Heart left ventricle (tissue), 13 donors: Measurements from ENCODE around the gene SGO2.

Source experiments
- POLR2A ChIP-seq, 2 donors: fragments of 450-650 bp; IDR thresholded peaks; one replicate each; pipeline ENCODE4 v1.6.1; 2017; ENCODE audit warnings: antibody characterized with exemption in 2 of 2, mild to moderate bottlenecking in 2 of 2, moderate library complexity in 2 of 2
- TF ChIP-seq, protein P1 (sequence below), 12 donors: fragments of 200-600 bp; sonication (generic) in 4 of 12; IDR thresholded peaks; one replicate each; pipeline versions ENCODE4 v1.5.0 to v1.8.0; 2018 to 2022; ENCODE audit warnings: antibody characterized with exemption in 12 of 12, mild to moderate bottlenecking in 5 of 12
- donor health status: ischemic (EF 13 %, LVEDD 7.1; RV severe dilation, severe dysfunction).
- donor health status: DM: no; HTN: yes; CAD: no.
- donor health status: DM: no; HTN: no; CAD: no.
- donor health status: ischemic (EF 25% LVEDD 6.9; RV normal size, moderate dysfunction).
- donor health status: ischemic (EF 25% LVEDD 5.7; RV mildly dilated, moderate dysfunction).
- donor health status: ischemic (EF 35%, LVEDD 5.7; RV mildly dilated, moderate dysfunction).
- donor health status: nonischemic (EF 11% LVEDD 7.7; RV severe dilation, severe dysfunction).
- donor health status: DM: yes; HTN: yes; CAD: no.
- donor health status: PGD.
- donor health status: ischemic (EF 29% LVEDD 5.4; RV normal size, mild dysfunction).
- donor health status: nonischemic (EF 23%, LVEDD 6.1; RV moderate dilation, normal function).

DNA sequence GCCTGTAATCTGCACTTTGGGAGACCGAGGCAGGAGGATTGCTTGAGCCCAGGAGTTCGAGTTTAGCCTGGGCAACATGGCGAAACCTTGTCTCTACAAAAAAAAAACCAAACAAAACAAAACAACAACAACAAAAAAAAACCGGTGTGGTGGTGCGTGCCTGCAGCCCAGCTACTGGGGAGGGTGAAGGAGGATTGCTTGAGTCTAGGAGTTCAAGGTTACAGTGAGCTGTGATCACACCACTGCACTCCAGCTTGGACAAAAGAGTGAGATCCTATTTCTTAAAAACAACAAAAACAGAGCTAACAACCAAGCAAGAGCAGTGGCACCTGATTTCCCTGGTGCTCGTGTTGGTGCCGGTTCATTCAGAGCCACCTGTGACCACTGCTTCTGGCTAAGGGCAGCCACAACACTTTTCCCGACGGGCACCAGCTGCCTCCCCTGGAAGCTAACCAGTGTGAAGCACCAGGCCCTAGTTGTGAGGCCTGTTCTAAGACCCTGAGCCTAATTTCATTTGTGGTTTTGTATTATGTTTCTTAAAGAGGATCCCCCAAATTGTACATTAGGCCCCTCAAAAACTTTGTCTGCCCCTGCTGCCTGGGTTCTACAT lies 61.1 kb downstream of the SGO2 start:
- TF ChIP-seq, protein P1, sequence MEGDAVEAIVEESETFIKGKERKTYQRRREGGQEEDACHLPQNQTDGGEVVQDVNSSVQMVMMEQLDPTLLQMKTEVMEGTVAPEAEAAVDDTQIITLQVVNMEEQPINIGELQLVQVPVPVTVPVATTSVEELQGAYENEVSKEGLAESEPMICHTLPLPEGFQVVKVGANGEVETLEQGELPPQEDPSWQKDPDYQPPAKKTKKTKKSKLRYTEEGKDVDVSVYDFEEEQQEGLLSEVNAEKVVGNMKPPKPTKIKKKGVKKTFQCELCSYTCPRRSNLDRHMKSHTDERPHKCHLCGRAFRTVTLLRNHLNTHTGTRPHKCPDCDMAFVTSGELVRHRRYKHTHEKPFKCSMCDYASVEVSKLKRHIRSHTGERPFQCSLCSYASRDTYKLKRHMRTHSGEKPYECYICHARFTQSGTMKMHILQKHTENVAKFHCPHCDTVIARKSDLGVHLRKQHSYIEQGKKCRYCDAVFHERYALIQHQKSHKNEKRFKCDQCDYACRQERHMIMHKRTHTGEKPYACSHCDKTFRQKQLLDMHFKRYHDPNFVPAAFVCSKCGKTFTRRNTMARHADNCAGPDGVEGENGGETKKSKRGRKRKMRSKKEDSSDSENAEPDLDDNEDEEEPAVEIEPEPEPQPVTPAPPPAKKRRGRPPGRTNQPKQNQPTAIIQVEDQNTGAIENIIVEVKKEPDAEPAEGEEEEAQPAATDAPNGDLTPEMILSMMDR (IDR thresholded peaks at IDR 0.05), result no peak
- no peak for TF ChIP-seq POLR2A (IDR thresholded peaks at IDR 0.05)
